ENCODE measurements around the gene SWAP70. TPM values are rescaled to one million over a fixed set of nuclear protein-coding genes. Genes with fewer than 3 reads are reported as not detected.

Gene SWAP70
- total and polyA plus RNA-seq, 9 of the 15 experiments (the other 6 are each of a cell fraction or from before 2014, with no cell fraction given) = 1.7 to 4.9 (median 3.9) TPM

DNA sequence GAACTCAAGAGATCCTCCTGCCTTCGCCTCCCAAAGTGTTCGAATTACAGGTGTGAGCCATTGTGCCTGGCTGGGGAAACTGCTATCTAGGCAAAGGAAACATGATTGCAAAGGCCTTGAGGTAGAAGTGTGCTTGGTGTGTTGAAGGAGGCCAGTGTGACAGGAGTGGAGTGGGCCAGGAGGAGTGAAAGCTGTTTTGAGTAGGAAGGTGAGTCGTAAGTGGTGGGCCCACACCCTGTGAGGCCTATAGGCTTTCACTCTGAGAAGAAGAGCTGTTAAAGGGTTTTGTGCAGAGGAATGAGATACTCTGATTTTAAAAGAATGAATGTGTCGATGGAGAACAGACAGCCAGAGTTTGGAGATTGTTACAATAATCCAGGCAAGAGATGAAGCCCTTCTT is 47.0 kb upstream of the SWAP70 start (continued):
- TF ChIP-seq, protein P1, sequence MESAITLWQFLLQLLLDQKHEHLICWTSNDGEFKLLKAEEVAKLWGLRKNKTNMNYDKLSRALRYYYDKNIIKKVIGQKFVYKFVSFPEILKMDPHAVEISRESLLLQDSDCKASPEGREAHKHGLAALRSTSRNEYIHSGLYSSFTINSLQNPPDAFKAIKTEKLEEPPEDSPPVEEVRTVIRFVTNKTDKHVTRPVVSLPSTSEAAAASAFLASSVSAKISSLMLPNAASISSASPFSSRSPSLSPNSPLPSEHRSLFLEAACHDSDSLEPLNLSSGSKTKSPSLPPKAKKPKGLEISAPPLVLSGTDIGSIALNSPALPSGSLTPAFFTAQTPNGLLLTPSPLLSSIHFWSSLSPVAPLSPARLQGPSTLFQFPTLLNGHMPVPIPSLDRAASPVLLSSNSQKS (CRISPR knock-in tag; IDR thresholded peaks at IDR 0.05) = no peak
- TF ChIP-seq ILF3 (IDR thresholded peaks at IDR 0.05; ENCODE audit: borderline replicate concordance) = no peak
- no peak for TF ChIP-seq FOXK2 (conservative IDR thresholded peaks at IDR 0.05 in 1 of 2, IDR thresholded peaks at IDR 0.05 in 1 of 2; ENCODE audit: low read depth in 2 of 2)
- TF ChIP-seq, protein P2, sequence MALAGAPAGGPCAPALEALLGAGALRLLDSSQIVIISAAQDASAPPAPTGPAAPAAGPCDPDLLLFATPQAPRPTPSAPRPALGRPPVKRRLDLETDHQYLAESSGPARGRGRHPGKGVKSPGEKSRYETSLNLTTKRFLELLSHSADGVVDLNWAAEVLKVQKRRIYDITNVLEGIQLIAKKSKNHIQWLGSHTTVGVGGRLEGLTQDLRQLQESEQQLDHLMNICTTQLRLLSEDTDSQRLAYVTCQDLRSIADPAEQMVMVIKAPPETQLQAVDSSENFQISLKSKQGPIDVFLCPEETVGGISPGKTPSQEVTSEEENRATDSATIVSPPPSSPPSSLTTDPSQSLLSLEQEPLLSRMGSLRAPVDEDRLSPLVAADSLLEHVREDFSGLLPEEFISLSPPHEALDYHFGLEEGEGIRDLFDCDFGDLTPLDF (CRISPR knock-in tag; IDR thresholded peaks at IDR 0.05) = no peak
- TF ChIP-seq OTX1 (CRISPR knock-in tag; IDR thresholded peaks at IDR 0.05) = no peak
- no peak for TF ChIP-seq TAF9B (IDR thresholded peaks at IDR 0.05; ENCODE audit: partially characterized antibody)
- TF ChIP-seq, protein P3, sequence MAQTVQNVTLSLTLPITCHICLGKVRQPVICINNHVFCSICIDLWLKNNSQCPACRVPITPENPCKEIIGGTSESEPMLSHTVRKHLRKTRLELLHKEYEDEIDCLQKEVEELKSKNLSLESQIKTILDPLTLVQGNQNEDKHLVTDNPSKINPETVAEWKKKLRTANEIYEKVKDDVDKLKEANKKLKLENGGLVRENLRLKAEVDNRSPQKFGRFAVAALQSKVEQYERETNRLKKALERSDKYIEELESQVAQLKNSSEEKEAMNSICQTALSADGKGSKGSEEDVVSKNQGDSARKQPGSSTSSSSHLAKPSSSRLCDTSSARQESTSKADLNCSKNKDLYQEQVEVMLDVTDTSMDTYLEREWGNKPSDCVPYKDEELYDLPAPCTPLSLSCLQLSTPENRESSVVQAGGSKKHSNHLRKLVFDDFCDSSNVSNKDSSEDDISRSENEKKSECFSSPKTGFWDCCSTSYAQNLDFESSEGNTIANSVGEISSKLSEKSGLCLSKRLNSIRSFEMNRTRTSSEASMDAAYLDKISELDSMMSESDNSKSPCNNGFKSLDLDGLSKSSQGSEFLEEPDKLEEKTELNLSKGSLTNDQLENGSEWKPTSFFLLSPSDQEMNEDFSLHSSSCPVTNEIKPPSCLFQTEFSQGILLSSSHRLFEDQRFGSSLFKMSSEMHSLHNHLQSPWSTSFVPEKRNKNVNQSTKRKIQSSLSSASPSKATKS (CRISPR knock-in tag; IDR thresholded peaks at IDR 0.05) = no peak
- no peak for TF ChIP-seq FIP1L1 (IDR thresholded peaks at IDR 0.05; ENCODE audit: low read depth, low read length, poor library complexity, severe bottlenecking)
- TF ChIP-seq LCOR (CRISPR knock-in tag; IDR thresholded peaks at IDR 0.05) = no peak
- no peak for TF ChIP-seq ESRRB (CRISPR knock-in tag; IDR thresholded peaks at IDR 0.05; ENCODE audit: borderline replicate concordance)
- TF ChIP-seq, protein P4, sequence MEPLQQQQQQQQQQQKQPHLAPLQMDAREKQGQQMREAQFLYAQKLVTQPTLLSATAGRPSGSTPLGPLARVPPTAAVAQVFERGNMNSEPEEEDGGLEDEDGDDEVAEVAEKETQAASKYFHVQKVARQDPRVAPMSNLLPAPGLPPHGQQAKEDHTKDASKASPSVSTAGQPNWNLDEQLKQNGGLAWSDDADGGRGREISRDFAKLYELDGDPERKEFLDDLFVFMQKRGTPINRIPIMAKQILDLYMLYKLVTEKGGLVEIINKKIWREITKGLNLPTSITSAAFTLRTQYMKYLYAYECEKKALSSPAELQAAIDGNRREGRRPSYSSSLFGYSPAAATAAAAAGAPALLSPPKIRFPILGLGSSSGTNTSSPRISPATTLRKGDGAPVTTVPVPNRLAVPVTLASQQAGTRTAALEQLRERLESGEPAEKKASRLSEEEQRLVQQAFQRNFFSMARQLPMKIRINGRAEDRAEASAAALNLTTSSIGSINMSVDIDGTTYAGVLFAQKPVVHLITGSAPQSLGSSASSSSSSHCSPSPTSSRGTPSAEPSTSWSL (CRISPR knock-in tag; IDR thresholded peaks at IDR 0.05; ENCODE audit: borderline replicate concordance) = no peak

Data from K562 (cell line).